WTC11 (cell line): ENCODE measurements around the gene PPARD.

Experiments
- ELF4 ChIP-seq: sonication (generic); formaldehyde crosslinking; IDR thresholded peaks from 2 replicates; pipeline ENCODE4 v1.8.1; 2022; ENCODE audit warnings: low read depth, mild to moderate bottlenecking, moderate library complexity, missing genetic modification reagents
- ETV6 ChIP-seq: sonication (generic); formaldehyde crosslinking; IDR thresholded peaks from 2 replicates; pipeline ENCODE4 v1.8.1; 2022; ENCODE audit warnings: mild to moderate bottlenecking, missing genetic modification reagents
- SP1 ChIP-seq: sonication (generic); formaldehyde crosslinking; conservative IDR thresholded peaks from 2 replicates; pipeline ENCODE4 v1.8.1; 2022; ENCODE audit warnings: missing genetic modification reagents
- TCF7 ChIP-seq: sonication (generic); formaldehyde crosslinking; IDR thresholded peaks from 2 replicates; pipeline ENCODE4 v1.8.0; 2022; ENCODE audit warnings: mild to moderate bottlenecking, low read depth, missing genetic modification reagents, moderate library complexity
- TP53 ChIP-seq: sonication (generic); formaldehyde crosslinking; IDR thresholded peaks from 2 replicates; pipeline ENCODE4 v1.8.1; 2023; ENCODE audit warnings: mild to moderate bottlenecking, missing genetic modification reagents
- TF ChIP-seq, protein P1 (sequence below): fragments of 200-600 bp; IDR thresholded peaks from 2 replicates; pipeline ENCODE4 v1.8.0; 2022; ENCODE audit warnings: antibody characterized with exemption
- TF ChIP-seq, protein P2 (sequence below): sonication (generic); formaldehyde crosslinking; IDR thresholded peaks from 2 replicates; pipeline ENCODE4 v1.8.1; 2022; ENCODE audit warnings: missing genetic modification reagents, borderline replicate concordance

DNA sequence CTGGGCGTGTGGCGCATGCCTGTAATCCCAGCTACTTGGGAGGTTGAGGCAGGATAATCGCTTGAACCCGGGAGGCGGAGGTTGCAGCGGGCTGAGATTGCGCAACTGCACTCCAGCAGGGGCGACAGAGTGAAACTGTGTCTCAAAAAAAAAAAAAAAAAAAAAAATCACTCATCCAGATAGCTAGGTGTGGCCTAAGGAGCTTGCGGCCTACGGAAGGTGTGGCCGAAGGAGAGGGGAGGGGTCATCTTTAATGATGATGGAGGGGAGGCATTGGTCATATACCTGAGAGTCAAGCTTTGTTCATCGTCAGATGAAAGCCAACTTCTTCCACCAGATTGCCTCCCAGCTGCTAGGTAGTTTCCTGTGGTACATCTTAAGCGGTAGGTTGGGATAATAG, 801 bp upstream of the PPARD start:
- TF ChIP-seq TP53 (CRISPR knock-in tag) (no peak), ELF4 (CRISPR knock-in tag) (no peak), ETV6 (CRISPR knock-in tag) (no peak), TCF7 (CRISPR knock-in tag) (no peak), SP1 (CRISPR knock-in tag) (no peak)
- TF ChIP-seq, protein P1, sequence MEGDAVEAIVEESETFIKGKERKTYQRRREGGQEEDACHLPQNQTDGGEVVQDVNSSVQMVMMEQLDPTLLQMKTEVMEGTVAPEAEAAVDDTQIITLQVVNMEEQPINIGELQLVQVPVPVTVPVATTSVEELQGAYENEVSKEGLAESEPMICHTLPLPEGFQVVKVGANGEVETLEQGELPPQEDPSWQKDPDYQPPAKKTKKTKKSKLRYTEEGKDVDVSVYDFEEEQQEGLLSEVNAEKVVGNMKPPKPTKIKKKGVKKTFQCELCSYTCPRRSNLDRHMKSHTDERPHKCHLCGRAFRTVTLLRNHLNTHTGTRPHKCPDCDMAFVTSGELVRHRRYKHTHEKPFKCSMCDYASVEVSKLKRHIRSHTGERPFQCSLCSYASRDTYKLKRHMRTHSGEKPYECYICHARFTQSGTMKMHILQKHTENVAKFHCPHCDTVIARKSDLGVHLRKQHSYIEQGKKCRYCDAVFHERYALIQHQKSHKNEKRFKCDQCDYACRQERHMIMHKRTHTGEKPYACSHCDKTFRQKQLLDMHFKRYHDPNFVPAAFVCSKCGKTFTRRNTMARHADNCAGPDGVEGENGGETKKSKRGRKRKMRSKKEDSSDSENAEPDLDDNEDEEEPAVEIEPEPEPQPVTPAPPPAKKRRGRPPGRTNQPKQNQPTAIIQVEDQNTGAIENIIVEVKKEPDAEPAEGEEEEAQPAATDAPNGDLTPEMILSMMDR, result no peak
- TF ChIP-seq, protein P2, sequence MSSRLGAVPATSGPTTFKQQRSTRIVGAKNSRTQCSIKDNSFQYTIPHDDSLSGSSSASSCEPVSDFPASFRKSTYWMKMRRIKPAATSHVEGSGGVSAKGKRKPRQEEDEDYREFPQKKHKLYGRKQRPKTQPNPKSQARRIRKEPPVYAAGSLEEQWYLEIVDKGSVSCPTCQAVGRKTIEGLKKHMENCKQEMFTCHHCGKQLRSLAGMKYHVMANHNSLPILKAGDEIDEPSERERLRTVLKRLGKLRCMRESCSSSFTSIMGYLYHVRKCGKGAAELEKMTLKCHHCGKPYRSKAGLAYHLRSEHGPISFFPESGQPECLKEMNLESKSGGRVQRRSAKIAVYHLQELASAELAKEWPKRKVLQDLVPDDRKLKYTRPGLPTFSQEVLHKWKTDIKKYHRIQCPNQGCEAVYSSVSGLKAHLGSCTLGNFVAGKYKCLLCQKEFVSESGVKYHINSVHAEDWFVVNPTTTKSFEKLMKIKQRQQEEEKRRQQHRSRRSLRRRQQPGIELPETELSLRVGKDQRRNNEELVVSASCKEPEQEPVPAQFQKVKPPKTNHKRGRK (CRISPR knock-in tag), result no peak
